GM12872 (cell line): ENCODE measurements around the gene CFAP20DC.

Source experiments
- CTCF ChIP-seq: IDR thresholded peaks from 3 replicates; pipeline ENCODE4 v1.5.1; 2011; ENCODE audit warnings: low read depth, mild to moderate bottlenecking, low read length, moderate library complexity; ENCODE audit not compliant: insufficient read depth

CFAP20DC gene

GRCh38 chr3:58725326-58725853 lies 324.4 kb downstream of the CFAP20DC start:
- no peak for TF ChIP-seq CTCF

GRCh38 chr3:58724336-58724735 lies 325.5 kb downstream of the CFAP20DC start:
- no peak for TF ChIP-seq CTCF

GRCh38 chr3:58723173-58723572 lies 326.7 kb downstream of the CFAP20DC start:
- no peak for TF ChIP-seq CTCF

- TF ChIP-seq CTCF, result no peak
Measured at GRCh38 chr3:58722561-58722960, 327.3 kb downstream of the CFAP20DC start.

GRCh38 chr3:58720526-58720925 lies 329.3 kb downstream of the CFAP20DC start:
- TF ChIP-seq CTCF, result no peak

GRCh38 chr3:58719684-58720083 lies 330.1 kb downstream of the CFAP20DC start:
- no peak for TF ChIP-seq CTCF

GRCh38 chr3:58713715-58714401 lies 336.0 kb downstream of the CFAP20DC start:
- no peak for TF ChIP-seq CTCF
